NCI-H82 treated with DMSO at 0.1 percent for 48 hours (cell line): ENCODE results near the gene INAFM2.

ENCODE experiments used
- DNase-seq: peaks from one replicate; lab custom pipeline; 2025; ENCODE audit not compliant: unreplicated experiment; lab: John Stamatoyannopoulos, UW

INAFM2 gene

GRCh38 chr15:40358471-40359353 is 35.2 kb downstream of the INAFM2 start:
- DNase-seq = peak; percentile 50

- no peak for DNase-seq
These were observed 36.5 kb downstream of the INAFM2 start for GRCh38 chr15:40360015-40360414.

- DNase-seq = no peak
These were observed 38.1 kb downstream of the INAFM2 start for GRCh38 chr15:40361640-40362039.

GRCh38 chr15:40363611-40364010 is 40.1 kb downstream of the INAFM2 start:
- DNase-seq = no peak

- no peak for DNase-seq
These were observed 40.8 kb downstream of the INAFM2 start for GRCh38 chr15:40364251-40364650.

- no peak for DNase-seq
These were observed 41.5 kb downstream of the INAFM2 start for GRCh38 chr15:40365016-40365415.

GRCh38 chr15:40365624-40366456 is 42.3 kb downstream of the INAFM2 start:
- DNase-seq = no peak

GRCh38 chr15:40366457-40367370 is 43.2 kb downstream of the INAFM2 start:
- no peak for DNase-seq

GRCh38 chr15:40367371-40367685 is 43.8 kb downstream of the INAFM2 start:
- no peak for DNase-seq

- peak; percentile 69 for DNase-seq
These were observed 44.5 kb downstream of the INAFM2 start for GRCh38 chr15:40367686-40368611.

- no peak for DNase-seq
These were observed 45.4 kb downstream of the INAFM2 start for GRCh38 chr15:40368719-40369473.

GRCh38 chr15:40369474-40369869 is 46.0 kb downstream of the INAFM2 start:
- no peak for DNase-seq

GRCh38 chr15:40369971-40370370 is 46.5 kb downstream of the INAFM2 start:
- no peak for DNase-seq

GRCh38 chr15:40372981-40373380 is 49.5 kb downstream of the INAFM2 start:
- no peak for DNase-seq
